Medulla oblongata (tissue), 1 donor: ENCODE data around the gene AKR1D1.

Experiments used
- DNase-seq: peaks from one replicate; pipeline ENCODE4 v3.0.0-alpha.2; 2015; ENCODE audit errors: extremely low spot score

AKR1D1 gene

GRCh38 chr7:138166681-138167080 is 90.4 kb downstream of the AKR1D1 start:
- no peak for DNase-seq

DNA sequence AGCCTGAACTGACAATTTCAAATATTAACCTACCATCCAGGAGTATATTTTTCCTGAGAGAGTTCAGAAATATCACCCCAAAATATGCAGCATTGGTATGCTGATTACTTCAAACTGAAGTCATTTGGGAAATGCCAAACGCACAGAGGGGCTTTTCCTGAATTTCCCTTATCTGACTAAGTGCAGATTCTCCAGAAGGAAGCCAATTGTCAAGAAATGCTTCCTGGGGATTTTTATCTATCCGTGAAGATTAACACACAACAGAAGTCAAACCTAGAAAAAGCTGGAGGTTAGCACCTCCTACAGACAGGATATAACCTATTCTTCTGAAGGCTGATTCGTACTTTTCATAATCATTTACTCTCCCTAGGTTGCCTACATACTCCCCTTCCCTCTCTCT is 91.0 kb downstream of the AKR1D1 start:
- no peak for DNase-seq

- no peak for DNase-seq
Measured at GRCh38 chr7:138167869-138168296, 91.6 kb downstream of the AKR1D1 start.
